ENCODE measurements around the gene PPP1R11.
"Not testable (repeated sequence)": the region's sequence is repeated elsewhere in the genome, so short reads cannot be mapped to it uniquely, and the experiment has no call there.

Gene PPP1R11

GRCh38 chr6:30100154-30100553 is 33.2 kb downstream of the PPP1R11 start:
- no peak for DNase-seq

DNA sequence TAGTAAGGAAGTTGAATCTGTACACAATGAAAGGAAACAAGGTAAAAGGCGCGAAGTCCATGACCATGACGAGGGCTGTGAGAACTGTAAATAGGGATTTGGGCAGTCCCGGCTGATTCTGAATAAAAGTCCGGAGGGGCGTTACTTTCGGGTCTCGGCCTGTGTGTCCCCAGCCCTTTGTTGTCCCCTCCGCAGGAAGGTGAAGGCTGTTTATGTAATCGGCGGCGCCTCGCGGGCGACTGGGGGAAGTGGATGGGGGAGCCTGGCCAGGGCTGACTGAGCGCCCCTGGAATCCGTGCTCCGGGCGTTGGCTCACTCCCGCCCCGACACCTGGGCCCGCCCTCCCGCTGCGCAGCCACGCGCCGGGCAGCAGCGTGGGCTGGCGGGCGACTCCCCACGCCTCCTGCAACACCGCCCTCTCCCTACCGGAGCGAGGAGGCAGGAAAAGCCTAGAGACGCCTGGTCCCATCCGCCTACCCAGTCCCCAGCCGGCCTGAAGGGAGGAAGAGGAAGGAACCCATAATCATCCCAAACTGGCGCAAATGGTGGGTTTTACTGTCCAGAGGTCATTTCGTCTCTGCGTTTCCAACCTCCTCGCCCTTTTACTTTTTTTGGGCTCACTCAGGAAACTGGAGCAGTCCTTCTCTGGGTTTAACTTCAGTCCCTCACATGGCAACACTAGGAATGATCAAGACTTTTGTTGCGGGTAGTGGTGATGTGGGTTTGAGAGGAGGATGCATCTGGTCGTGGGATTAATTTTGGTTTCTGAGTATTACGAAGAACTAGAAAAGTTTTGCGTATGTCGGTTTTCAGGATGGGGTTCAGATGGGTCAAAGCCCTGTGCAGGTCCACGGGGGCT is 33.8 kb downstream of the PPP1R11 start:
- DNase-seq: no peak

DNA sequence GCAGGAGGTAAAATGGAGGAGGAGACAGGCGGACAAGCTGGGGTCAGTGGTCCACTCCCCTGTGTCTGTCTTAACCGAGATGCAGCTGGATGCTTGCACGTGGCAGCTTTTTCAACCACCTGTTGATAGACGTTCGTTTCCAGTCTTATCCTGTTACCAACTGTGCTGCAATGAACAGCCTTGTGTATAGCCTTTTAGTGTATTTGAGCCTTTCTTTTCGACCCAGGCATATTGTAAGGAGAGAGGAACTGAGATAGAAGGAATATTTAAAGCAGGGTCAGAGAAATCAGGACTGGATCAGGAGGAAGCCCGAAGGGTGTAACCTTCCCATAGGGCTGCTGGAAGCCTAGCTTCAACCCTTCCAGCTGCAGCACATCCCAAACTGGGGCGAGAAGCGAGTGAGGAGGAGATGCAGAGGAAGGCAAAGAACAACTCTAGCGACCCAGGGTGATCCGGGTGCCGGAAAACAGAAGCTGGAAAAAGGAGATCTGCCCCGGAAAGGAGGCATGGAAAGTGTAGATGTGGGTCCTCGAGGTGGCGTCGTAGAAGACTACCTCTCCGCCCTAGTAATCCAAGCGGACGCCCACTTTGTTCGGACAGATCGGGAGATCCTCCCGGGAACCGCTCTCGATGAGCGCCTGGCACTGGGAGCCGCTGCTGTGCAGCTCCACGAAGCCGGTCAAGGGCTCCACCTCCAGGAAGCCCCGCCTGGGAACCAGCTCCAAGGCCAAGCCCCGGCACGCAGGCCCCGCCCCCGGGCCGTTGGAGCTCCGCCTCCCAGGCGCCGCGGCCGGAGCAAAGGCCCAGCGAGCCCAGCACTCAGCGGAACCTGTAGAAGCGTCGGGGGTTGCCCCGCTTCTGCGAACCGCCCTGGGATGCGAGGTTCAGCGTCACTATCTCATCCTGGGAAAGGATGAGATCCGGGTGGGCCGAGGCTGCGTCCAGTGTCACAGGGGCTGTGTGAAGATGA is 34.7 kb downstream of the PPP1R11 start:
- DNase-seq: peak; percentile 48

GRCh38 chr6:30102414-30102969 is 35.5 kb downstream of the PPP1R11 start:
- no peak for DNase-seq

GRCh38 chr6:30102970-30103871 is 36.2 kb downstream of the PPP1R11 start:
- DNase-seq: peak; percentile 85

- no peak for DNase-seq
Observed at GRCh38 chr6:30103872-30104179, 36.8 kb downstream of the PPP1R11 start.

GRCh38 chr6:30104661-30105060 is 37.7 kb downstream of the PPP1R11 start:
- DNase-seq: no peak

DNA sequence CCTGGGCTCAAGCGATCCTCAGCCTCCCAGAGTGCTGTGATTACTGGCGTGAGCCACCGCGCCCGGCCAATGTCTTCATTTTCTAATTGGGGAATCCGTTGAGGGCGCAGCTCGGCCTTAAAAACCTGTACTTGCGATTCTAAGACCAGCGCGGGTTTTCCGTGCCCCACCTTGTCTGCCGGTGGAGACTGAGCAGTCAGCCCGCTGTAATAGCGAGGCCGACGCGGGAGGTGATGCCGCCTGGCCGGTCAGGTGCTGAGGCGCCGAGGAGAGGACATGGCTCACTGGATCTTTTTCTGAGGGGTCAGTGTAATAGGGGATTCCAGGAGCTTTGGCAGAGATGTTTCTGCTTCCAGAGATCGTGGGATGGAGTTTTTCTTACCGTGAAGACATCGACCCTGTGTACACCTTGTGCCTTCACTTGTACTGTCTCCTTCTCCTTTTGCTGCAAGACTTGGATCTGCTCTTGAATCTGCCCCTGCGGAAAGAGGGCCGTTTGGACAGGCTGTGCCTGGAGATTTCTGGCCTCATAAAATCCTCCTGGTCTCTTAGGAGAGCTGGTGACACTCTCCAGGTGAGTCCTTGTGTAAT is 44.4 kb downstream of the PPP1R11 start:
- DNase-seq: no peak

- DNase-seq: no peak
Observed at GRCh38 chr6:30112402-30112994, 45.5 kb downstream of the PPP1R11 start.

GRCh38 chr6:30113003-30113759 is 46.2 kb downstream of the PPP1R11 start, which contains the start of gene TRIM31:
TSS of gene TRIM31 (minus strand) at chr6:30113090. CDS start at chr6:30112805, 285 bp downstream.
- no peak for DNase-seq

- DNase-seq: no peak
Observed at GRCh38 chr6:30113841-30114240, 46.8 kb downstream of the PPP1R11 start.

- DNase-seq: no peak
Observed at GRCh38 chr6:30116724-30117123, 49.7 kb downstream of the PPP1R11 start.

GRCh38 chr6:30118691-30119090 is 51.7 kb downstream of the PPP1R11 start:
- DNase-seq: not testable (repeated sequence)

Measured in CD4-positive, alpha-beta T cell treated with Interleukin-4 for 4 hours (primary cell).